Vagina (tissue), 2 donors: ENCODE results near the gene NPW.

ENCODE experiments used
- CTCF ChIP-seq, 3 experiments: fragments of 450-650 bp in 2 of 3; fragments of 200-600 bp in 1 of 3; sonication (generic) in 1 of 3; IDR thresholded peaks; one replicate each; pipeline ENCODE4 v1.5.1; 2017 to 2019; ENCODE audit warnings: antibody characterized with exemption in 3 of 3, mild to moderate bottlenecking in 2 of 3, moderate library complexity in 2 of 3
- POLR2AphosphoS5 ChIP-seq, 2 donors: sonication (generic); formaldehyde crosslinking; IDR thresholded peaks; one replicate each; pipeline ENCODE4 v1.9.0; 2017; ENCODE audit warnings: antibody characterized with exemption in 2 of 2, mild to moderate bottlenecking in 2 of 2, low read depth in 1 of 2; ENCODE audit not compliant: insufficient read depth in 1 of 2

- no peak for TF ChIP-seq CTCF (IDR thresholded peaks at IDR 0.05)
- TF ChIP-seq POLR2AphosphoS5 (IDR thresholded peaks at IDR 0.05; ENCODE audit: insufficient read depth in 1 of 2, low read depth in 1 of 2), result no peak
Measured at GRCh38 chr16:1999866-2000514, 19.6 kb upstream of the NPW start.
